Measurements from ENCODE around the gene ATP9B. TPM values are rescaled to one million over a fixed set of nuclear protein-coding genes. Genes with fewer than 3 reads are reported as not detected.
"Not testable (repeated sequence)": the region's sequence is repeated elsewhere in the genome, so short reads cannot be mapped to it uniquely, and the experiment has no call there.

ATP9B gene
- total RNA-seq, 1 experiment from 2014 or later: 8.6 TPM

DNA sequence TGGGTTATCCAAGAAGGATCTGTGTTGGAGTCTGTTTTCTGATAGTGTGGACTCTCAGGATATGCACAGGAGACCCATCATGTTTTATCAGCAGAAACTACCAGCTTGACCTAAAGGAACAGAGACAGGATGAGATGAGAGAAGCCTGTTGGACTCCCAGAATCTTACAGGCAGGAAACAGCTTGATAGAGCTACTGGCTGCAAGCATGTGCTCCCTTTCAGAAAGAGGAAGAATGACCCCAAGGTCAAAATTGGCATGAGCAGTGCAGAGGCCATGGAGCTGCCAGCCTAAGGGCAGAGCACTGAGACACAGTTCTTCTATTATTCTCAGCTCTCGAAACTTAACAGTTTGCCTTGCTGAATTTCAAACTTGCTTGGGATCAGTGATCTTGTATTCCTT lies 191.3 kb downstream of the ATP9B start:
- no peak overlapping the region for H2AFZ ChIP-seq
- no peak for DNase-seq
- TF ChIP-seq EZH2 (IDR thresholded peaks at IDR 0.05; ENCODE audit: low read depth): no peak
- TF ChIP-seq, protein P1, sequence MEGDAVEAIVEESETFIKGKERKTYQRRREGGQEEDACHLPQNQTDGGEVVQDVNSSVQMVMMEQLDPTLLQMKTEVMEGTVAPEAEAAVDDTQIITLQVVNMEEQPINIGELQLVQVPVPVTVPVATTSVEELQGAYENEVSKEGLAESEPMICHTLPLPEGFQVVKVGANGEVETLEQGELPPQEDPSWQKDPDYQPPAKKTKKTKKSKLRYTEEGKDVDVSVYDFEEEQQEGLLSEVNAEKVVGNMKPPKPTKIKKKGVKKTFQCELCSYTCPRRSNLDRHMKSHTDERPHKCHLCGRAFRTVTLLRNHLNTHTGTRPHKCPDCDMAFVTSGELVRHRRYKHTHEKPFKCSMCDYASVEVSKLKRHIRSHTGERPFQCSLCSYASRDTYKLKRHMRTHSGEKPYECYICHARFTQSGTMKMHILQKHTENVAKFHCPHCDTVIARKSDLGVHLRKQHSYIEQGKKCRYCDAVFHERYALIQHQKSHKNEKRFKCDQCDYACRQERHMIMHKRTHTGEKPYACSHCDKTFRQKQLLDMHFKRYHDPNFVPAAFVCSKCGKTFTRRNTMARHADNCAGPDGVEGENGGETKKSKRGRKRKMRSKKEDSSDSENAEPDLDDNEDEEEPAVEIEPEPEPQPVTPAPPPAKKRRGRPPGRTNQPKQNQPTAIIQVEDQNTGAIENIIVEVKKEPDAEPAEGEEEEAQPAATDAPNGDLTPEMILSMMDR (conservative IDR thresholded peaks at IDR 0.05): no peak
- H3K4me1 ChIP-seq (replicated peaks; ENCODE audit: insufficient read depth): no peaks in the 10 kb centered on the region
- ChIA-PET CTCF (no interaction called here), POLR2A (ENCODE audit: unreplicated experiment) (no interaction called here)
- H3K4me3 ChIP-seq: no peak overlapping the region
- no peaks in the 10 kb centered on the region for H3K27me3 ChIP-seq (ENCODE audit: insufficient read depth, low read depth)
- H3K27ac ChIP-seq: no peak overlapping the region
- H3K79me2 ChIP-seq (ENCODE audit: low read depth): no peaks in the 10 kb centered on the region
- no peaks in the 10 kb centered on the region for H3F3A ChIP-seq (ENCODE audit: insufficient read depth, low read depth)
- no peaks in the 10 kb centered on the region for H3K9me2 ChIP-seq (ENCODE audit: insufficient read depth)
- H3K9me3 ChIP-seq (ENCODE audit: insufficient read depth, low read depth): no peaks in the 10 kb centered on the region
- no TSS peak for BruUV-seq (replicated peaks)
- H3K4me2 ChIP-seq: no peak overlapping the region
- H3K36me3 ChIP-seq (ENCODE audit: low read depth): no peaks in the 10 kb centered on the region
- no peaks in the 10 kb centered on the region; the same call in 1 of the 2 replicates for H4K20me1 ChIP-seq (ENCODE audit: insufficient read depth)
- intact Hi-C loops (cut with micrococcal nuclease; ENCODE audit: unreplicated experiment): no loop called here

DNA sequence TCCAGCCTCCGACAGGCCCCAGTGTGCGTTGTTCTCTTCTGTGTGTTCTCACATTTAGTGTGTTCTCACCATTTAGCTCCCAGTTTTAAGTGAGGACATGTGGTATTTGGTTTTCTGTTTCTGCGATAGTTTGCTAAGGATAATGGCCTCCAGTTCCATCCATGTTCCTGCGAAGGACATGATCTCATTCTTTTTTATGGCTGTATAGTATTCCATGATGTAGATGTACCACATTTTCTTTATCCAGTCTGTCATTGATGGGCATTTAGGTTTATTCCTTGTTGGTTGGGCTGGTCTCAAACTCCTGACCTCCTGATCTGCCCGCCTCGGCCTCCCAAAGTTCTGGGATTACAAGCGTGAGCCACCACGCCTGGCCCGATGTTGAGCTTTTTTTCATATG lies 195.9 kb downstream of the ATP9B start:
- H3K4me1 ChIP-seq (replicated peaks; ENCODE audit: insufficient read depth); CTCF ChIA-PET; H4K20me1 ChIP-seq (ENCODE audit: insufficient read depth); H3K27ac ChIP-seq; intact Hi-C loops (cut with micrococcal nuclease; ENCODE audit: unreplicated experiment); H3F3A ChIP-seq (ENCODE audit: insufficient read depth, low read depth); H2AFZ ChIP-seq; H3K4me3 ChIP-seq; BruUV-seq (replicated peaks); H3K27me3 ChIP-seq (ENCODE audit: insufficient read depth, low read depth); H3K36me3 ChIP-seq (ENCODE audit: low read depth); H3K4me2 ChIP-seq; H3K79me2 ChIP-seq (ENCODE audit: low read depth); H3K9me2 ChIP-seq (ENCODE audit: insufficient read depth); POLR2A ChIA-PET (ENCODE audit: unreplicated experiment); DNase-seq; H3K9me3 ChIP-seq (ENCODE audit: insufficient read depth, low read depth): not testable (repeated sequence)

DNA sequence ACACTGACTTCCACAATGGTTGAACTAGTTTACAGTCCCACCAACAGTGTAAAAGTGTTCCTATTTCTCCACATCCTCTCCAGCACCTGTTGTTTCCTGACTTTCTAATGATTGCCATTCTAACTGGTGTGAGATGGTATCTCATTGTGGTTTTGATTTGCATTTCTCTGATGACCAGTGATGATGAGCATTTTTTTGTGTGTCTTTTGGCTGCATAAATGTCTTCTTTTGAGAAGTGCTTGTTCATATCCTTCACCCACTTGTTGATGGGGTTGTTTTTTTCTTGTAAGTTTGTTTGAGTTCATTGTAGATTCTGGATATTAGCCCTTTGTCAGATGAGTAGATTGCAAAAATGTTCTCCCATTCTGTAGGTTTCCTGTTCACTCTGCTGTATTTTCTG lies 202.6 kb downstream of the ATP9B start:
- H4K20me1 ChIP-seq (ENCODE audit: insufficient read depth); BruUV-seq (replicated peaks); H3K9me3 ChIP-seq (ENCODE audit: insufficient read depth, low read depth); intact Hi-C loops (cut with micrococcal nuclease; ENCODE audit: unreplicated experiment); H3K9me2 ChIP-seq (ENCODE audit: insufficient read depth); DNase-seq; H3K79me2 ChIP-seq (ENCODE audit: low read depth); H3K4me2 ChIP-seq; H3K36me3 ChIP-seq (ENCODE audit: low read depth); POLR2A ChIA-PET (ENCODE audit: unreplicated experiment); H3K4me1 ChIP-seq (replicated peaks; ENCODE audit: insufficient read depth); H3K4me3 ChIP-seq; H3K27me3 ChIP-seq (ENCODE audit: insufficient read depth, low read depth); H2AFZ ChIP-seq; CTCF ChIA-PET; H3F3A ChIP-seq (ENCODE audit: insufficient read depth, low read depth); H3K27ac ChIP-seq: not testable (repeated sequence)

DNA sequence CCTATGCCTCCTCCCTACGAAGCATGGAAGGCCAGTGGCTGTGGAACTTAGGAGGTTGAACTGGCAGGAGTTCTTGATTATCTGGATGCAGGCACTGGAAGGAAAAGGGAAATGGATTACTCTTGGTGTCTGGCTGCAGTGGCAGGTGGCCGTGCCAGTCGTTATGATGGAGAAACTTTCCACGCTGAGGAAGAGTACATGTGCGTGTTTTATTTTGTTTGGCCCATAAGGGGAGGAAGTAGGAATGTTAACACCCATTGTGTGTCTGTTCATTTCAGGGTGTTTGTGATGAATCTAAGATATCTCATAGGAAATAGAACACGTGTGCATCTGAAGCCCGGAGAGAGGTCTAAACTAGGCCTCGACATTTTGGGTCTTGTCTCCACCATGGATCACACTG lies 203.7 kb downstream of the ATP9B start:
- ChIA-PET POLR2A (ENCODE audit: unreplicated experiment) (no interaction called here), CTCF (no interaction called here)
- Histone ChIP-seq H3K9me3 (ENCODE audit: insufficient read depth, low read depth) (no peaks in the 10 kb centered on the region), H4K20me1 (ENCODE audit: insufficient read depth) (0 out of 2 replicates have a peak, but pooled peaks cover 5% of the 10 kb centered on the region), H3K27ac (no peak overlapping the region), H3K9me2 (ENCODE audit: insufficient read depth) (no peaks in the 10 kb centered on the region), H3K4me2 (no peak overlapping the region), H3F3A (ENCODE audit: insufficient read depth, low read depth) (no peaks in the 10 kb centered on the region), H3K4me3 (no peak overlapping the region), H3K36me3 (ENCODE audit: low read depth) (no peaks in the 10 kb centered on the region), H2AFZ (no peak overlapping the region), H3K79me2 (ENCODE audit: low read depth) (no peaks in the 10 kb centered on the region), H3K4me1 (replicated peaks; ENCODE audit: insufficient read depth) (no peaks in the 10 kb centered on the region), H3K27me3 (ENCODE audit: insufficient read depth, low read depth) (no peaks in the 10 kb centered on the region)
- TF ChIP-seq, protein P1 (conservative IDR thresholded peaks at IDR 0.05): no peak
- TF ChIP-seq EZH2 (IDR thresholded peaks at IDR 0.05; ENCODE audit: low read depth): no peak
- intact Hi-C loops (cut with micrococcal nuclease; ENCODE audit: unreplicated experiment): no loop called here
- no peak for DNase-seq
- no TSS peak for BruUV-seq (replicated peaks)

Measured in PC-9 (cell line).